ENCODE data around the gene FES. TPM values are rescaled to one million over a fixed set of nuclear protein-coding genes. Genes with fewer than 3 reads are reported as not detected.

Gene FES
- total RNA-seq, 1 experiment from 2014 or later = 6.7 TPM

DNA sequence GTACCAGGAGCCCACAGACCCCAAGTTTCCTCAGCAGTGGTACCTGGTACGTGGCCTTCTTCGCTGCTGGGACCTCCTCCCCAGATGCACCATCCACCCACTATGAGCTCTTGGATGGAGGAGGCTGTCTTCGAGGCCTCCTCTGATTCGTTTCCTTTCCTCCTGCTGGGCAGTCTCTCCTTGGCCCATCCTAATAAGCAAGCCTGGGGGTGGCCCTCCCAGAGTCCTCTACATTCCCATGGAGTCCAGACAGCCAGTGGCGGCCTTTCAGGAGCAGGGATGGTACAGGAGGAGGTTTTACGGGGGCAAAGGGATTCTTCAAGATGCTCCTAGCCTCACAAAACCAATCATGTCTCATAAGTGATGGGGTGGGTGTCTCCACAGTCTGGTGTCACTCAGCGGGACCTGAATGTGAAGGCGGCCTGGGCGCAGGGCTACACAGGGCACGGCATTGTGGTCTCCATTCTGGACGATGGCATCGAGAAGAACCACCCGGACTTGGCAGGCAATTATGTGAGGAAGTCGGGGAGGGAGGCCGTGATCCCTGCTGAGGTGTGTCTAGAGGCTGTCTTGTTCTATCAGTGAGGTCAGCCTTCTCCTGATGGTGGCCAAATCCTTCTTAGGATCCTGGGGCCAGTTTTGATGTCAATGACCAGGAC lies 7.7 kb upstream of the FES start:
- no CpG with 5 or more reads among the region's 15 CpGs for WGBS (ENCODE audit: extremely low coverage, insufficient read length, low lambda C conversion rate)
- no peak overlapping the region for H4K5ac ChIP-seq (ENCODE audit: insufficient read length, low read depth, low read length)
- peak overlapping the region in 1 of 3 experiments; percentile 16; a peak in 1 of 7 replicates for H3K27ac Mint-ChIP-seq
- no peak overlapping the region for H3K9ac ChIP-seq (ENCODE audit: extremely low read depth, insufficient read length, low read length)
- no peak overlapping the region for H3K23ac ChIP-seq (ENCODE audit: insufficient read length, low read depth, low read length)
- peaks cover 3% of the 10 kb centered on the region; the same call in 1 of the 2 replicates for H3K4me1 ChIP-seq (ENCODE audit: insufficient read depth, low read length)
- H3K14ac ChIP-seq (ENCODE audit: insufficient read depth, low read length) = no peak overlapping the region
- no peak overlapping the region for H2BK15ac ChIP-seq (ENCODE audit: low read depth, low read length)
- H3K4ac ChIP-seq (ENCODE audit: low read depth, low read length) = no peak overlapping the region
- no peak overlapping the region for H4K8ac ChIP-seq (replicated peaks; ENCODE audit: insufficient read length, low read depth, low read length)
- no peaks in the 10 kb centered on the region for H3K79me2 ChIP-seq (ENCODE audit: insufficient read depth, low read length)
- no peak overlapping the region for H2BK120ac ChIP-seq (ENCODE audit: low read depth, low read length, poor library complexity, severe bottlenecking)
- no peaks in the 10 kb centered on the region for H3K9me3 ChIP-seq (ENCODE audit: control insufficient read depth, low read depth, low read length)
- no peak overlapping the region for H3K18ac ChIP-seq (ENCODE audit: insufficient read length, low read depth, low read length)
- peaks cover 23 to 28% of the 10 kb centered on the region in 2 experiments for H3K4me1 Mint-ChIP-seq
- TF ChIP-seq, protein P1, sequence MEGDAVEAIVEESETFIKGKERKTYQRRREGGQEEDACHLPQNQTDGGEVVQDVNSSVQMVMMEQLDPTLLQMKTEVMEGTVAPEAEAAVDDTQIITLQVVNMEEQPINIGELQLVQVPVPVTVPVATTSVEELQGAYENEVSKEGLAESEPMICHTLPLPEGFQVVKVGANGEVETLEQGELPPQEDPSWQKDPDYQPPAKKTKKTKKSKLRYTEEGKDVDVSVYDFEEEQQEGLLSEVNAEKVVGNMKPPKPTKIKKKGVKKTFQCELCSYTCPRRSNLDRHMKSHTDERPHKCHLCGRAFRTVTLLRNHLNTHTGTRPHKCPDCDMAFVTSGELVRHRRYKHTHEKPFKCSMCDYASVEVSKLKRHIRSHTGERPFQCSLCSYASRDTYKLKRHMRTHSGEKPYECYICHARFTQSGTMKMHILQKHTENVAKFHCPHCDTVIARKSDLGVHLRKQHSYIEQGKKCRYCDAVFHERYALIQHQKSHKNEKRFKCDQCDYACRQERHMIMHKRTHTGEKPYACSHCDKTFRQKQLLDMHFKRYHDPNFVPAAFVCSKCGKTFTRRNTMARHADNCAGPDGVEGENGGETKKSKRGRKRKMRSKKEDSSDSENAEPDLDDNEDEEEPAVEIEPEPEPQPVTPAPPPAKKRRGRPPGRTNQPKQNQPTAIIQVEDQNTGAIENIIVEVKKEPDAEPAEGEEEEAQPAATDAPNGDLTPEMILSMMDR (conservative IDR thresholded peaks at IDR 0.05) = no peak
- H3K4me2 ChIP-seq (ENCODE audit: insufficient read depth, insufficient read length, low read length) = no peak overlapping the region
- H3K27ac ChIP-seq (ENCODE audit: insufficient read length, low read depth, low read length) = no peak overlapping the region
- no peaks in the 10 kb centered on the region for H3K9me3 Mint-ChIP-seq
- DNase-seq = no peak
- H3K56ac ChIP-seq (ENCODE audit: insufficient read length, low read depth, low read length) = no peak overlapping the region
- no peaks in the 10 kb centered on the region for H4K20me1 ChIP-seq (ENCODE audit: control insufficient read depth, insufficient read depth, insufficient read length)
- no peak overlapping the region for H4K91ac ChIP-seq (ENCODE audit: insufficient read length, low read depth, low read length)
- H2AK5ac ChIP-seq (ENCODE audit: insufficient read length, low read length) = no peak overlapping the region
- H2BK20ac ChIP-seq (ENCODE audit: low read depth, low read length, poor library complexity, severe bottlenecking) = no peak overlapping the region
- H3T11ph ChIP-seq (ENCODE audit: low read length) = no peak overlapping the region
- H2BK12ac ChIP-seq (ENCODE audit: insufficient read length, low read depth, low read length) = no peak overlapping the region
- no peak overlapping the region for H2BK5ac ChIP-seq (ENCODE audit: insufficient read length, low read length)
- H3K79me1 ChIP-seq (ENCODE audit: insufficient read depth, low read depth, low read length, poor library complexity, severe bottlenecking) = peaks cover 2% of the 10 kb centered on the region
- no peak overlapping the region for H2AFZ ChIP-seq (ENCODE audit: low read length)
- peaks cover 3% of the 10 kb centered on the region for H3K23me2 ChIP-seq (ENCODE audit: insufficient read length, low read depth, low read length, poor library complexity, severe bottlenecking)
- peaks cover 20 to 38% (median 33%) of the 10 kb centered on the region in 3 experiments; a peak in 6 of 7 replicates for H3K36me3 Mint-ChIP-seq (ENCODE audit: insufficient read depth in 1 of 3, low read depth in 3 of 3)
- no peaks in the 10 kb centered on the region for H3K27me3 ChIP-seq (ENCODE audit: insufficient read depth, low read length)
- H3K27me3 Mint-ChIP-seq (ENCODE audit: low read depth) = no peaks in the 10 kb centered on the region
- no peak overlapping the region for H3K4me3 Mint-ChIP-seq

Measured in H9 (cell line).